Activated naive CD4-positive, alpha-beta T cell treated with anti-CD3 and anti-CD28 coated beads, Interleukin-2, amount 10 ng/mL, durations not matched to agents 7 days and 5 days (primary cell): ENCODE results near the gene MRGPRG.
"Not testable (repeated sequence)": the region's sequence is repeated elsewhere in the genome, so short reads cannot be mapped to it uniquely, and the experiment has no call there.

ENCODE experiments used
- CTCF ChIA-PET: fragments of 350-600 bp; sonication (Branson Sonifier 250); formaldehyde crosslinking; loops from one replicate; lab custom pipeline; 2021; ENCODE audit warnings: antibody characterized with exemption; lab: Charles Lee
- DNase-seq: peaks from one replicate; pipeline ENCODE4 v3.0.0-alpha.2; 2020
- H3K27ac Mint-ChIP-seq: one replicate; pipeline ENCODE4 v1.8.0; 2021; ENCODE audit warnings: mild to moderate bottlenecking, moderate library complexity, mixed read lengths
- H3K27me3 Mint-ChIP-seq: one replicate; pipeline ENCODE4 v1.8.0; 2021; ENCODE audit warnings: mild to moderate bottlenecking, mixed read lengths
- H3K36me3 Mint-ChIP-seq: one replicate; pipeline ENCODE4 v1.8.0; 2021; ENCODE audit warnings: mixed read lengths
- H3K4me1 Mint-ChIP-seq: one replicate; pipeline ENCODE4 v1.8.0; 2021; ENCODE audit warnings: mixed read lengths
- H3K4me3 Mint-ChIP-seq: one replicate; pipeline ENCODE4 v1.8.0; 2021; ENCODE audit warnings: mild to moderate bottlenecking, moderate library complexity, mixed read lengths
- H3K9me3 Mint-ChIP-seq: one replicate; pipeline ENCODE4 v1.8.0; 2021; ENCODE audit warnings: mixed read lengths

The MRGPRG gene

GRCh38 chr11:3170044-3170755 lies 48.4 kb downstream of the MRGPRG start:
- H3K27ac Mint-ChIP-seq: no peak overlapping the region
- peak; percentile 16 for DNase-seq
- H3K36me3 Mint-ChIP-seq: no peaks in the 10 kb centered on the region
- H3K4me3 Mint-ChIP-seq: no peak overlapping the region
- H3K4me1 Mint-ChIP-seq: peaks cover 13% of the 10 kb centered on the region
- CTCF ChIA-PET: interaction anchor here (0.9 kb wide), 1 partner anchor 78 kb away, joined by 3 read pairs; no protein-coding TSS in a partner anchor
- peaks cover 74% of the 10 kb centered on the region for H3K27me3 Mint-ChIP-seq
- H3K9me3 Mint-ChIP-seq: no peaks in the 10 kb centered on the region

GRCh38 chr11:3169255-3170043 lies 49.2 kb downstream of the MRGPRG start:
- DNase-seq: peak; percentile 31
- H3K36me3 Mint-ChIP-seq: no peaks in the 10 kb centered on the region
- H3K9me3 Mint-ChIP-seq: no peaks in the 10 kb centered on the region
- peaks cover 76% of the 10 kb centered on the region for H3K27me3 Mint-ChIP-seq
- no peak overlapping the region for H3K4me3 Mint-ChIP-seq
- peaks cover 13% of the 10 kb centered on the region for H3K4me1 Mint-ChIP-seq
- CTCF ChIA-PET: interaction anchor here (0.5 to 0.9 kb wide), 2 partner anchors 71 to 78 kb away, joined by 3 read pairs; no protein-coding TSS in a partner anchor
- H3K27ac Mint-ChIP-seq: no peak overlapping the region

GRCh38 chr11:3168742-3169254 lies 49.8 kb downstream of the MRGPRG start:
- DNase-seq, H3K27ac Mint-ChIP-seq, H3K36me3 Mint-ChIP-seq, H3K4me3 Mint-ChIP-seq, H3K9me3 Mint-ChIP-seq: not testable (repeated sequence)
- peaks cover 16% of the 10 kb centered on the region for H3K4me1 Mint-ChIP-seq
- CTCF ChIA-PET: interaction anchor here (0.5 kb wide), 1 partner anchor 72 kb away, joined by 3 read pairs; no protein-coding TSS in a partner anchor
- H3K27me3 Mint-ChIP-seq: peaks cover 82% of the 10 kb centered on the region
